Mucosa of rectum (tissue), 2 donors: ENCODE measurements around the gene ZBTB8OS.

Experiments
- H3K27ac ChIP-seq, 2 donors: one replicate each; pipeline ENCODE4 v1.7.0; 2013; ENCODE audit warnings: inconsistent platforms in 2 of 2, low read depth in 2 of 2, low read length in 2 of 2
- H3K27me3 ChIP-seq, 2 donors: one replicate each; pipeline ENCODE4 v1.7.0; 2013; ENCODE audit warnings: low read length in 2 of 2; ENCODE audit not compliant: control insufficient read depth in 2 of 2, insufficient read depth in 2 of 2
- H3K36me3 ChIP-seq, 2 donors: one replicate each; pipeline ENCODE4 v1.7.0; 2013; ENCODE audit warnings: low read length in 2 of 2; ENCODE audit not compliant: control insufficient read depth in 2 of 2, insufficient read depth in 2 of 2
- H3K4me1 ChIP-seq, 2 donors: one replicate each; pipeline ENCODE4 v1.7.0; 2013; ENCODE audit warnings: low read length in 2 of 2, mild to moderate bottlenecking in 1 of 2; ENCODE audit not compliant: control insufficient read depth in 2 of 2, insufficient read depth in 2 of 2
- H3K4me3 ChIP-seq, 2 donors: one replicate each; pipeline ENCODE4 v1.7.0; 2013; ENCODE audit warnings: low read length in 2 of 2
- H3K9ac ChIP-seq, 2 donors: one replicate each; pipeline ENCODE4 v1.7.0; 2013; ENCODE audit warnings: low read length in 2 of 2, low read depth in 1 of 2, mild to moderate bottlenecking in 1 of 2
- H3K9me3 ChIP-seq, 2 donors: one replicate each; pipeline ENCODE4 v1.7.0; 2013; ENCODE audit warnings: low read length in 2 of 2; ENCODE audit not compliant: control insufficient read depth in 2 of 2
- donor health status: healthy.
- donor health status: Normal muscosa, but diverticular disease.

Gene ZBTB8OS

GRCh38 chr1:32612189-32612881 is 38.0 kb downstream of the ZBTB8OS start:
- Histone ChIP-seq H3K4me3 (peak overlapping the region; percentile 82 to 84), H3K27ac (no peak overlapping the region), H3K9ac (peak overlapping the region; percentile 63 to 68), H3K27me3 (no peaks in the 10 kb centered on the region), H3K4me1 (no peaks in the 10 kb centered on the region), H3K36me3 (no peaks in the 10 kb centered on the region), H3K9me3 (no peaks in the 10 kb centered on the region)

GRCh38 chr1:32611859-32612188 is 38.5 kb downstream of the ZBTB8OS start:
- H3K27ac ChIP-seq, result no peak overlapping the region
- H3K4me3 ChIP-seq, result peak overlapping the region; percentile 82 to 84
- no peaks in the 10 kb centered on the region for H3K36me3 ChIP-seq
- H3K9ac ChIP-seq, result peak overlapping the region; percentile 63 to 68
- no peaks in the 10 kb centered on the region for H3K9me3 ChIP-seq
- no peaks in the 10 kb centered on the region for H3K27me3 ChIP-seq
- no peaks in the 10 kb centered on the region for H3K4me1 ChIP-seq

GRCh38 chr1:32609180-32609579 is 41.2 kb downstream of the ZBTB8OS start:
- no peaks in the 10 kb centered on the region for H3K4me1 ChIP-seq
- H3K27me3 ChIP-seq, result no peaks in the 10 kb centered on the region
- H3K36me3 ChIP-seq, result peaks cover 0 to 7% of the 10 kb centered on the region in 2 donors
- no peak overlapping the region for H3K9ac ChIP-seq
- H3K4me3 ChIP-seq, result no peak overlapping the region
- H3K27ac ChIP-seq, result no peak overlapping the region
- H3K9me3 ChIP-seq, result no peaks in the 10 kb centered on the region

- H3K36me3 ChIP-seq, result peaks cover 0 to 7% of the 10 kb centered on the region in 2 donors
- H3K27ac ChIP-seq, result no peak overlapping the region
- H3K9ac ChIP-seq, result no peak overlapping the region
- no peaks in the 10 kb centered on the region for H3K27me3 ChIP-seq
- no peaks in the 10 kb centered on the region for H3K9me3 ChIP-seq
- H3K4me3 ChIP-seq, result no peak overlapping the region
- no peaks in the 10 kb centered on the region for H3K4me1 ChIP-seq
Measured at GRCh38 chr1:32606565-32607371, 43.6 kb downstream of the ZBTB8OS start.

GRCh38 chr1:32605711-32606424 is 44.5 kb downstream of the ZBTB8OS start:
- Histone ChIP-seq H3K4me3 (no peak overlapping the region), H3K27me3 (no peaks in the 10 kb centered on the region), H3K36me3 (peaks cover 0 to 9% of the 10 kb centered on the region in 2 donors), H3K4me1 (no peaks in the 10 kb centered on the region), H3K27ac (no peak overlapping the region), H3K9me3 (no peaks in the 10 kb centered on the region), H3K9ac (no peak overlapping the region)

GRCh38 chr1:32600034-32600433 is 50.3 kb downstream of the ZBTB8OS start:
- H3K4me3 ChIP-seq, result no peak overlapping the region
- H3K36me3 ChIP-seq, result peaks cover 0 to 9% of the 10 kb centered on the region in 2 donors
- no peak overlapping the region for H3K9ac ChIP-seq
- no peaks in the 10 kb centered on the region for H3K4me1 ChIP-seq
- no peak overlapping the region for H3K27ac ChIP-seq
- H3K27me3 ChIP-seq, result no peaks in the 10 kb centered on the region
- H3K9me3 ChIP-seq, result no peaks in the 10 kb centered on the region

GRCh38 chr1:32592943-32593342 is 57.4 kb downstream of the ZBTB8OS start:
- peaks cover 6 to 12% of the 10 kb centered on the region in 2 donors for H3K36me3 ChIP-seq
- no peaks in the 10 kb centered on the region for H3K4me1 ChIP-seq
- H3K27ac ChIP-seq, result no peak overlapping the region
- no peak overlapping the region for H3K9ac ChIP-seq
- H3K4me3 ChIP-seq, result no peak overlapping the region
- H3K9me3 ChIP-seq, result no peaks in the 10 kb centered on the region
- no peaks in the 10 kb centered on the region for H3K27me3 ChIP-seq

- Histone ChIP-seq H3K4me3 (no peak overlapping the region), H3K36me3 (peaks cover 0 to 2% of the 10 kb centered on the region in 2 donors), H3K9ac (no peak overlapping the region), H3K9me3 (no peaks in the 10 kb centered on the region), H3K4me1 (no peaks in the 10 kb centered on the region), H3K27ac (no peak overlapping the region), H3K27me3 (no peaks in the 10 kb centered on the region)
Measured at GRCh38 chr1:32580348-32581017, 69.9 kb downstream of the ZBTB8OS start.
